GM13977 (cell line): ENCODE data around the gene UNCX.

Experiments
- DNase-seq: peaks from one replicate; pipeline ENCODE4 v3.0.0; 2012; ENCODE audit warnings: low spot score
- in situ Hi-C: fragments of 300-500 bp; cut with MboI; formaldehyde crosslinking; loops from one replicate; pipeline ENCODE4 v1.12.0; 2022; ENCODE audit warnings: low sequenced_read_pairs, low pct_unique_long_range_greater_than_20kb, mixed read lengths, inconsistent platforms; ENCODE audit not compliant: unreplicated experiment
- TF ChIP-seq, protein P1 (sequence below): IDR thresholded peaks from 2 replicates; pipeline ENCODE4 v1.5.1; 2012; ENCODE audit warnings: mild to moderate bottlenecking, control low read depth; ENCODE audit not compliant: insufficient read depth; ENCODE audit errors: extremely low read depth, missing control alignments

UNCX gene

GRCh38 chr7:1225441-1226185 is 7.1 kb upstream of the UNCX start:
- TF ChIP-seq, protein P1, sequence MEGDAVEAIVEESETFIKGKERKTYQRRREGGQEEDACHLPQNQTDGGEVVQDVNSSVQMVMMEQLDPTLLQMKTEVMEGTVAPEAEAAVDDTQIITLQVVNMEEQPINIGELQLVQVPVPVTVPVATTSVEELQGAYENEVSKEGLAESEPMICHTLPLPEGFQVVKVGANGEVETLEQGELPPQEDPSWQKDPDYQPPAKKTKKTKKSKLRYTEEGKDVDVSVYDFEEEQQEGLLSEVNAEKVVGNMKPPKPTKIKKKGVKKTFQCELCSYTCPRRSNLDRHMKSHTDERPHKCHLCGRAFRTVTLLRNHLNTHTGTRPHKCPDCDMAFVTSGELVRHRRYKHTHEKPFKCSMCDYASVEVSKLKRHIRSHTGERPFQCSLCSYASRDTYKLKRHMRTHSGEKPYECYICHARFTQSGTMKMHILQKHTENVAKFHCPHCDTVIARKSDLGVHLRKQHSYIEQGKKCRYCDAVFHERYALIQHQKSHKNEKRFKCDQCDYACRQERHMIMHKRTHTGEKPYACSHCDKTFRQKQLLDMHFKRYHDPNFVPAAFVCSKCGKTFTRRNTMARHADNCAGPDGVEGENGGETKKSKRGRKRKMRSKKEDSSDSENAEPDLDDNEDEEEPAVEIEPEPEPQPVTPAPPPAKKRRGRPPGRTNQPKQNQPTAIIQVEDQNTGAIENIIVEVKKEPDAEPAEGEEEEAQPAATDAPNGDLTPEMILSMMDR: peak; percentile 79
- in situ Hi-C loops: loop anchor here (25.0 kb wide), 1 partner anchor 187 kb away; no protein-coding TSS in a partner anchor
- peak; percentile 87 for DNase-seq

GRCh38 chr7:1226186-1226901 is 6.3 kb upstream of the UNCX start:
- DNase-seq: no peak
- in situ Hi-C loops: loop anchor here (25.0 kb wide), 1 partner anchor 186 kb away; no protein-coding TSS in a partner anchor
- TF ChIP-seq, protein P1: no peak

GRCh38 chr7:1227071-1227804 is 5.4 kb upstream of the UNCX start:
- in situ Hi-C loops: loop anchor here (25.0 kb wide), 1 partner anchor 185 kb away; no protein-coding TSS in a partner anchor

GRCh38 chr7:1227814-1228544 is 4.7 kb upstream of the UNCX start:
- in situ Hi-C loops: loop anchor here (25.0 kb wide), 1 partner anchor 184 kb away; no protein-coding TSS in a partner anchor
- no peak for DNase-seq
- TF ChIP-seq, protein P1: no peak

More at GRCh38 chr7:1227071-1227804, 5.4 kb upstream of the UNCX start:
- TF ChIP-seq, protein P1: no peak
- no peak for DNase-seq

- TF ChIP-seq, protein P1: no peak
- in situ Hi-C loops: loop anchor here (25.0 kb wide), 1 partner anchor 184 kb away; no protein-coding TSS in a partner anchor
- DNase-seq: no peak
Observed at GRCh38 chr7:1228545-1229201, 4.0 kb upstream of the UNCX start.
